SU-DHL-6 (cell line): ENCODE results near the gene CTNNBL1.

Source experiments
- H2AFZ ChIP-seq: fragments of 200-600 bp; sonication (generic); 2 replicates; pipeline ENCODE4 v1.6.1; 2014; ENCODE audit warnings: low read depth, mild to moderate bottlenecking, moderate library complexity, mixed read lengths, antibody characterized with exemption, low read length; ENCODE audit not compliant: severe bottlenecking
- H3F3A ChIP-seq: fragments of 200-600 bp; shearing (Covaris generic); 2 replicates; pipeline ENCODE4 v1.6.0; 2016; ENCODE audit warnings: antibody characterized with exemption, mild to moderate bottlenecking; ENCODE audit not compliant: insufficient read depth
- H3K27ac ChIP-seq: fragments of 200-600 bp; sonication (generic); 2 replicates; pipeline ENCODE4 v1.5.1; 2016; ENCODE audit warnings: low read depth, mild to moderate bottlenecking, low read length, moderate library complexity, mixed read lengths
- H3K27me3 ChIP-seq: fragments of 200-600 bp; sonication (generic), shearing (Covaris generic); 2 replicates; pipeline ENCODE4 v1.6.0; 2014; ENCODE audit warnings: mild to moderate bottlenecking, low read length
- H3K36me3 ChIP-seq: fragments of 200-600 bp; sonication (generic); 2 replicates; pipeline ENCODE4 v1.6.1; 2014; ENCODE audit warnings: mild to moderate bottlenecking, low read length, mixed read lengths
- H3K4me2 ChIP-seq: fragments of 300-600, 200-600 bp; shearing (Covaris generic), sonication (generic); 2 replicates; pipeline ENCODE4 v1.6.0; 2014; ENCODE audit warnings: low read length, low read depth, mild to moderate bottlenecking; ENCODE audit not compliant: poor library complexity, severe bottlenecking
- H3K4me3 ChIP-seq: fragments of 200-600 bp; sonication (generic); 2 replicates; pipeline ENCODE4 v1.5.1; 2014; ENCODE audit warnings: antibody characterized with exemption, low read length, mild to moderate bottlenecking, mixed read lengths; ENCODE audit not compliant: insufficient read depth, poor library complexity, severe bottlenecking
- H3K79me2 ChIP-seq: fragments of 200-600 bp; sonication (generic); 2 replicates; pipeline ENCODE4 v1.6.1; 2014; ENCODE audit warnings: mild to moderate bottlenecking, low read length, moderate library complexity; ENCODE audit not compliant: insufficient read depth
- H3K9ac ChIP-seq: fragments of 200-600 bp; sonication (generic); 2 replicates; pipeline ENCODE4 v1.7.0; 2014; ENCODE audit warnings: mild to moderate bottlenecking, low read length
- H3K9me2 ChIP-seq: fragments of 200-600 bp; sonication (generic); replicated peaks from 2 replicates; pipeline ENCODE4 v1.6.1; 2014; ENCODE audit warnings: low read length; ENCODE audit not compliant: insufficient read depth
- H3K9me3 ChIP-seq: fragments of 200-600 bp; sonication (generic); 2 replicates; pipeline ENCODE4 v1.6.1; 2014; ENCODE audit warnings: low read length, mixed read lengths; ENCODE audit not compliant: insufficient read depth
- H4K20me1 ChIP-seq: fragments of 200-600 bp; sonication (generic); 2 replicates; pipeline ENCODE4 v1.6.1; 2014; ENCODE audit warnings: low read depth, mild to moderate bottlenecking, antibody characterized with exemption, low read length, moderate library complexity, mixed read lengths
- EZH2phosphoT487 ChIP-seq: fragments of 200-600 bp; sonication (generic), shearing (Covaris generic); conservative IDR thresholded peaks from 2 replicates; pipeline ENCODE4 v1.6.1; 2018; ENCODE audit warnings: mild to moderate bottlenecking, antibody characterized with exemption, low read length, moderate library complexity, mixed read lengths
- TF ChIP-seq, protein P1 (sequence below): fragments of 200-600 bp; sonication (generic); IDR thresholded peaks from one replicate; pipeline ENCODE4 v1.5.1; 2017; ENCODE audit warnings: antibody characterized with exemption, mild to moderate bottlenecking, low read length, moderate library complexity; ENCODE audit not compliant: insufficient read depth, poor library complexity, severe bottlenecking

The CTNNBL1 gene

GRCh38 chr20:37704955-37705354 lies 11.1 kb downstream of the CTNNBL1 start:
- no peak overlapping the region for H3K4me3 ChIP-seq
- H3F3A ChIP-seq = no peaks in the 10 kb centered on the region
- H3K36me3 ChIP-seq = no peaks in the 10 kb centered on the region
- H3K9me3 ChIP-seq = no peaks in the 10 kb centered on the region
- no peak overlapping the region for H3K9ac ChIP-seq
- no peaks in the 10 kb centered on the region for H3K9me2 ChIP-seq
- no peak for TF ChIP-seq EZH2phosphoT487
- TF ChIP-seq, protein P1, sequence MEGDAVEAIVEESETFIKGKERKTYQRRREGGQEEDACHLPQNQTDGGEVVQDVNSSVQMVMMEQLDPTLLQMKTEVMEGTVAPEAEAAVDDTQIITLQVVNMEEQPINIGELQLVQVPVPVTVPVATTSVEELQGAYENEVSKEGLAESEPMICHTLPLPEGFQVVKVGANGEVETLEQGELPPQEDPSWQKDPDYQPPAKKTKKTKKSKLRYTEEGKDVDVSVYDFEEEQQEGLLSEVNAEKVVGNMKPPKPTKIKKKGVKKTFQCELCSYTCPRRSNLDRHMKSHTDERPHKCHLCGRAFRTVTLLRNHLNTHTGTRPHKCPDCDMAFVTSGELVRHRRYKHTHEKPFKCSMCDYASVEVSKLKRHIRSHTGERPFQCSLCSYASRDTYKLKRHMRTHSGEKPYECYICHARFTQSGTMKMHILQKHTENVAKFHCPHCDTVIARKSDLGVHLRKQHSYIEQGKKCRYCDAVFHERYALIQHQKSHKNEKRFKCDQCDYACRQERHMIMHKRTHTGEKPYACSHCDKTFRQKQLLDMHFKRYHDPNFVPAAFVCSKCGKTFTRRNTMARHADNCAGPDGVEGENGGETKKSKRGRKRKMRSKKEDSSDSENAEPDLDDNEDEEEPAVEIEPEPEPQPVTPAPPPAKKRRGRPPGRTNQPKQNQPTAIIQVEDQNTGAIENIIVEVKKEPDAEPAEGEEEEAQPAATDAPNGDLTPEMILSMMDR = no peak
- 0 out of 2 replicates have a peak, but pooled peaks cover 5% of the 10 kb centered on the region for H4K20me1 ChIP-seq
- no peak overlapping the region for H3K27ac ChIP-seq
- H3K79me2 ChIP-seq = peaks cover 86% of the 10 kb centered on the region
- H3K4me2 ChIP-seq = no peak overlapping the region
- no peak overlapping the region for H2AFZ ChIP-seq
- H3K27me3 ChIP-seq = no peaks in the 10 kb centered on the region

GRCh38 chr20:37706298-37706697 lies 12.5 kb downstream of the CTNNBL1 start:
- no peaks in the 10 kb centered on the region for H3K9me2 ChIP-seq
- no peak overlapping the region for H2AFZ ChIP-seq
- H3K9me3 ChIP-seq = no peaks in the 10 kb centered on the region
- H3K79me2 ChIP-seq = peaks cover 83% of the 10 kb centered on the region
- no peak overlapping the region for H3K9ac ChIP-seq
- H3K36me3 ChIP-seq = no peaks in the 10 kb centered on the region
- H3K4me3 ChIP-seq = no peak overlapping the region
- no peak overlapping the region for H3K27ac ChIP-seq
- H3K4me2 ChIP-seq = no peak overlapping the region
- H3F3A ChIP-seq = no peaks in the 10 kb centered on the region
- TF ChIP-seq, protein P1 = no peak
- no peak for TF ChIP-seq EZH2phosphoT487
- 0 out of 2 replicates have a peak, but pooled peaks cover 5% of the 10 kb centered on the region for H4K20me1 ChIP-seq
- H3K27me3 ChIP-seq = no peaks in the 10 kb centered on the region

DNA sequence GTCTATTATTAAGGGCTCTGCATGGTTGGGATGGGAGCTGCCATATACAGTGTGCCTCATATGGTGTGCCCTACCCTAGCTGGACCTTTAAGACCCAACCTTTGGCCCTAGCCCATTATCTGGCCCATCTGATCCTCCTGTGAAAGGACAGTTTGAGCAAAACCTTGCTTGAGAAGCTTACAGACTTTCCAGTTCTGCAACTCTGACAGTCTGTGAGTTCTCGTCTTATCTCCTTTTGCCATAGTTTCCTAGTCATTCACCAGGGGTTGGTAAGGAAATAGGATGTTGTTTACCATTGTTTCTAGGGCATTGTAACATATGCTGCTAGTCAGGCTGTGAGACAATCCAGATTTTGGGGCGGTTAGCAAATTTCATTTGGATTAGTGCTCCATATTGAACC lies 17.2 kb downstream of the CTNNBL1 start:
- H3K36me3 ChIP-seq = no peaks in the 10 kb centered on the region
- H3K4me3 ChIP-seq = no peak overlapping the region
- no peak overlapping the region for H3K9ac ChIP-seq
- no peaks in the 10 kb centered on the region; the same call in 1 of the 2 replicates for H4K20me1 ChIP-seq
- no peak overlapping the region for H3K27ac ChIP-seq
- peaks cover 74% of the 10 kb centered on the region for H3K79me2 ChIP-seq
- no peak for TF ChIP-seq EZH2phosphoT487
- TF ChIP-seq, protein P1 = no peak
- no peaks in the 10 kb centered on the region for H3K9me3 ChIP-seq
- no peak overlapping the region for H3K4me2 ChIP-seq
- H3K9me2 ChIP-seq = no peaks in the 10 kb centered on the region
- no peaks in the 10 kb centered on the region for H3K27me3 ChIP-seq
- no peaks in the 10 kb centered on the region for H3F3A ChIP-seq
- no peak overlapping the region for H2AFZ ChIP-seq
